GM18907 (cell line): ENCODE data around the gene ROBO4.

Experiments
- ATAC-seq: cut with Tn5 transposase; IDR thresholded peaks from one replicate; pipeline ENCODE4 v1.9.1; 2021; ENCODE audit warnings: mild to moderate bottlenecking, moderate library complexity; ENCODE audit not compliant: unreplicated experiment

The ROBO4 gene

DNA sequence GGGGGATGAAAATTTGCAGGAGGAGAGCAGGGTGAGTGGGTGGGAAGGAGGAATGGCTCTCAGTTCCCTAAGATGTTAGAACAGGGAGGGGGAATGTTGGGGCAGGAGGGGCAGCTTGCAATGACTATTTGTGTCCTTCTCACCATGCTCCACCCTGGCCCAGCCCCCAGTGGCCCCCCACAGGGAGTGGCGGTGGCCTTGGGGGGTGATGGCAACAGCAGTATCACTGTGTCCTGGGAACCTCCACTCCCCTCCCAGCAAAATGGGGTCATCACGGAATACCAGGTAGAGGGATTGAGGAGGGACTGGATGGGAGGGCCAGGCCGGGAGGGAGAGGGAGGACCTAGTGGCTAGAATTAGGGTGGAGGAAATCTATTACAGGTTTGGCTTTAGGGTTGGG is 22.3 kb downstream of the ROBO4 start:
- ATAC-seq = no peak

DNA sequence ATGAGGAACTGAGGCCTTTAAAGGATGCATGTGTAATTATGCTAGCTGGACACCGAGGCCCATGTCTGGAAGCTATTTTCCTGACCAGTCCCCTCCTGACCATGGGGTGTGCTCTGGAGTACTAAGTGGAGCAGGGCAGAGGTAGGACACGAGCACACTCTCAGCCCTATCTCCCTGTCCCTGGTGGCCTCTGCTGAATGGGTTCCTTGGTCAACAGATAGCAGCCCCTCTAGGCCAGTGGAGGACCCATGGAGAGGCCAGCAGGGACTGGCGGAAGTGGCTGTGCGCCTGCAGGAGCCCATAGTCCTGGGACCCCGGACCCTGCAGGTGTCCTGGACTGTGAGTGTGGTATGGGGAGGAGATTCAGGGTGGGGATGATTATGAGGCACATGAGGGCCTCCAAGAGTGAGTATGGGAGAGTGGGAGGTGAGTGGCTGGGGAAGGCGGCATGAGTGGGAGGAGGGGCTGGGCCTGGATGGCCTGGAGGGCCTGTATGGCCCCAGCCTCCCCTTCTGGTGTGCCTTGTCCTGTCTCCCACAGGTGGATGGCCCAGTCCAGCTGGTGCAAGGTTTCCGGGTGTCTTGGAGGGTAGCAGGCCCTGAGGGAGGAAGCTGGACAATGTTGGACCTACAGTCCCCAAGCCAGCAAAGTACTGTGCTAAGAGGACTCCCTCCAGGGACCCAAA is 23.0 kb downstream of the ROBO4 start:
- ATAC-seq = no peak

DNA sequence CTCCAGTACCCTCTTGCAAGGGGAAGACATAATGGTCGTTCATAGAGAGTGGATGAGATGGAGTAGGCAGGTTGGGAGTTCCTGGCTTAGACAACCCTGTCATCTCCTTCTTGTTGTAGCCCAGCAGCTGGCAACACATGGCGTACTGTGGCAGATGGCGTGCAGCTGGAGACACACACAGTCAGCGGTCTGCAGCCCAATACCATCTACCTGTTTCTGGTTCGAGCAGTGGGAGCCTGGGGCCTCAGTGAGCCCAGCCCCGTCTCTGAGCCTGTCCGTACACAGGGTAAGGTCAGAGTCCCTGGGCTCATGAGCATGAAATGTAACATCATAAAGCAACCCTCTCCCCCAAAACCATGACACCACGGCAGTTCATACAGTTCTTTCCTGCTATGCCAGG is 23.7 kb downstream of the ROBO4 start:
- ATAC-seq = no peak

DNA sequence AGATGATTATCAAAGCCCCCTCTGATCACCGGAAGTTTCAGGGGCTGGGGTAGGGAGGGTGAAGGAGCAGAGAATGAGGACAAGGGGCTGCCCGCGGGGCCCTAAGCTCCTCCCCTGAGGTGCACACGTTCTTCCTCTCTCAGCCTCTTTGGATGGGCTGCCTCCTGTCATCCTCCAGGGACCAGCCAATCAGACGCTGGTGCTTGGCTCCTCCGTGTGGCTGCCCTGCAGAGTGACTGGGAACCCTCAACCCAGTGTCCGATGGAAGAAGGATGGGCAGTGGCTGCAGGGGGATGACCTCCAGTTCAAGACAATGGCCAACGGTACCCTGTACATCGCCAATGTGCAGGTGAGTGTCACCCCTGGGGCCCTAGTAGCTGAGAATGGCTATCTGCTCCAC is 24.9 kb downstream of the ROBO4 start:
- ATAC-seq = no peak

DNA sequence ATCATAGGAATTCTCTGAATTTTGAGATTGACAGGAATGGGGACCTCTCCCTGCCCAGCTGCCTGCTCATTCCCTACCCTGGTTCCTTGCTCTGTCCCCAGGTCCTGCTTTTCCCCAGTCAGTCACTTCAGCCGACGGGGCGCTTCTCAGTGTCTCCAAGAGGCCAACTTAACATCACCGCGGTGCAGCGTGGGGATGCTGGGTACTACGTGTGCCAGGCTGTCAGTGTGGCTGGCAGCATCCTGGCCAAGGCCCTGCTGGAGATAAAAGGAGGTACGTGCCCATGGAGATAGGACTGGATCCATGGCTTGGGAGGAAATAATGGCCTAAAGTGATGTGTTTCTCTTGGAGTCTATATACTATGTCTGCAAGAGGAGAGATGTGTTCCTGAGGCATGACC is 25.4 kb downstream of the ROBO4 start:
- no peak for ATAC-seq

DNA sequence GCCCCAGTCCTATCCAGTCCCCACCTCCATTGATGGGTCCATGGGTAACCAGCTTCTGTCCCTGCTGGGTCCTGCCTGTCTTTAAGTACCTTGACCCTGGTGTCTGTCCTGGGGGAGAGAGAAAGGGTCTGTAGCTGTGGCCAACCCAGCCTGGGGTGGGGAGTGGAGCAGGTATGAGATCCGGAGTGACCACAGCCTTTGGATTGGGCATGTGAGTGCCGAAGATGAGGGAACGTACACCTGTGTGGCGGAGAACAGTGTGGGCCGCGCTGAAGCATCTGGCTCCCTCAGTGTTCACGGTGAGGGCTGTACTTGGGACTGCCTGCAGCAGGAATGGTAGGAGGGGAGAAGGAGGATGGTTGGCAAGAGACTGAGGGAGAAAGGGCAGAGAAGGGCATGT is 27.2 kb downstream of the ROBO4 start:
- no peak for ATAC-seq

DNA sequence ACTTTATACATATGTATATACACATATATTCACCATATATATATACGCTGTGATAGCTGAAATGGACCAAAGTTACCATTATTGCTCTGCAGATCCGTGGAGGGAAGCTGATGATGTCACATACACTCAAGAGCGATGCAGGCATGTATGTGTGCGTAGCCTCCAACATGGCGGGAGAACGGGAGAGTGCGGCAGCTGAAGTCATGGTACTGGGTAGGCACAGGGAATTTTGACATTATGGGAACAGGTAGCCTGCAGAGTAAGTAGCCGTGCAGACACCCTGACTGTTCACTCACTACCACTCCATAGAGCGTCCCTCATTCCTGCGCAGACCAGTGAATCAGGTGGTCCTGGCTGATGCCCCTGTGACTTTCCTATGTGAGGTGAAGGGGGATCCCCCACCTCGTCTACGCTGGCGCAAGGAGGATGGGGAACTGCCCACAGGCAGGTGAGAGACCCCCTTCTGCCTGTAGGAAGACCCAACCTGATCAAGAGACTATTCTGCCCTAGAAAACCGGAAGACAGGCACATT is 27.7 kb downstream of the ROBO4 start:
- no peak for ATAC-seq

DNA sequence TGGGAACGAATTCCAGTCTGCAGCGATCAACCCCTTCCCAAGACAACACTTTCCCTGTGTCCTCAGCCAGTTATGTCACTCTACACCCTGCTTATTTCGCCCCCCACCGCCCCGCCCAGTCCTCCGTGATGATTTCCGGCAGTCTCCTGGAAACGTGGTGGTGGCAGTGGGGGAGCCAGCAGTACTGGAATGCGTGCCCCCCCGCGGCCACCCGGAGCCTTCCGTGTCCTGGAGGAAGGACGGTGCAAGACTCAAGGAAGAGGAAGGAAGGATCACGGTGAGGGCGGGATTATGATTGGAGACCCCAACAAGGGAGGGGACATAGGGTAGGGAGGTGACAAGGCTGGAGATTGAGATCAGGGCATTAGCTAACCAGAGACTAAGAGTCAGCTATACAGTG is 28.3 kb downstream of the ROBO4 start:
- ATAC-seq = no peak

DNA sequence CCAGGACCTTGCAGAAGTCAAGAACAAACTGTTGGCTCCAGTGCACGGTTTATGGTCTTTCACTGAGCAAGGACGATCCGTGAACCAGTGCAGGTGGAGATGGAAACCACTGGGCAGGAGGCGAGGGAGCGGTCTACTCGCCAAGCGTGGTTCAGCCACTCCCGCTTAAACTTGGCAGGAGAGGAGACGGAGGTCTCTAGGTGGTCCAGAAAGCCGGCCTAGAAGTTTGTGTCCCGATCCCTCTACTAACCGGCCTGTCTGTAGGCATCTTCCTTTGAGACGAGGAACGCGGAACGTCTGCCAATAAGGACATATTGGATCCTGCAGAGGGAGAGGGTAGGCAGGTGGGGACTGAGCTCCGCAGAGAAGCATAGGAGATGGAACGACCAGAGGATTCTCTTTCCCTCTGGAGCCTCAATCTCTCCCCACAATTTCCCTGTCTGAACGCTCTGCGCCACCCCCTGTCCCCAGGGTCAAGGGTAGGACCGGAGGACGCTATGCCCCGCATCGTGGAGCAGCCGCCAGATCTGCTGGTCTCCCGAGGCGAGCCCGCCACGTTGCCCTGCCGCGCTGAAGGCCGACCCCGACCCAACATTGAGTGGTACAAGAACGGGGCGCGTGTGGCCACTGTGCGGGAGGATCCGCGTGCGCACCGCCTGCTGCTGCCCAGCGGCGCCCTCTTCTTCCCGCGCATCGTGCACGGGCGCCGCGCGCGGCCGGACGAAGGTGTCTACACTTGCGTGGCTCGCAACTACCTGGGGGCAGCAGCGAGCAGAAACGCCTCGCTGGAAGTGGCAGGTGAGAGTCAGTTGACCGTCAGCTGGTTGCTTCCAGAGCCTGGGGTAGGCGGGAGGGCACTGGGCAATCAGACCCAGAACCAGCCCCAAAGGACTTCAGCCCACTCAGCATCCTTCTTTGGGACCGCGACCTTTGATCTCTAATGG is 29.1 kb downstream of the ROBO4 start:
- ATAC-seq = no peak

DNA sequence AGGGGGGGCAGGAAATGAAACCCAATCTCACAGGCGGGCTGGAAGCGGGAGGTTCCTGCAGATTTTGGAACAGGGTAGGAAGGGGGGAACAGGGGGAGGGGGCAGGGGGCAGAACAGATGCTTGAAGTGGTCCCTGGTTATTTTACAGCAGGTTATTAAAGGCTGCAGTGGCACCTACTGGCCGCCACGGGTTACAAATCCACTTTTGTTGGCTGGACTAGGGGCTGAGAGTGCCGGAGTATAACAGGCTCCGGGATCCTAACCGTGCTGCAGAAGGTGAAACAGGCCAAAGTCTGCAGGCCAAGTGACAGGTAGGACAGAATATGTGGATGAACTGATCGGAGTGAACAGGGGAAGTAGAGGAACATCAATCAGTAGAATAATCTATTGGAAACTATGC is 30.0 kb downstream of the ROBO4 start:
- ATAC-seq = peak; percentile 66

DNA sequence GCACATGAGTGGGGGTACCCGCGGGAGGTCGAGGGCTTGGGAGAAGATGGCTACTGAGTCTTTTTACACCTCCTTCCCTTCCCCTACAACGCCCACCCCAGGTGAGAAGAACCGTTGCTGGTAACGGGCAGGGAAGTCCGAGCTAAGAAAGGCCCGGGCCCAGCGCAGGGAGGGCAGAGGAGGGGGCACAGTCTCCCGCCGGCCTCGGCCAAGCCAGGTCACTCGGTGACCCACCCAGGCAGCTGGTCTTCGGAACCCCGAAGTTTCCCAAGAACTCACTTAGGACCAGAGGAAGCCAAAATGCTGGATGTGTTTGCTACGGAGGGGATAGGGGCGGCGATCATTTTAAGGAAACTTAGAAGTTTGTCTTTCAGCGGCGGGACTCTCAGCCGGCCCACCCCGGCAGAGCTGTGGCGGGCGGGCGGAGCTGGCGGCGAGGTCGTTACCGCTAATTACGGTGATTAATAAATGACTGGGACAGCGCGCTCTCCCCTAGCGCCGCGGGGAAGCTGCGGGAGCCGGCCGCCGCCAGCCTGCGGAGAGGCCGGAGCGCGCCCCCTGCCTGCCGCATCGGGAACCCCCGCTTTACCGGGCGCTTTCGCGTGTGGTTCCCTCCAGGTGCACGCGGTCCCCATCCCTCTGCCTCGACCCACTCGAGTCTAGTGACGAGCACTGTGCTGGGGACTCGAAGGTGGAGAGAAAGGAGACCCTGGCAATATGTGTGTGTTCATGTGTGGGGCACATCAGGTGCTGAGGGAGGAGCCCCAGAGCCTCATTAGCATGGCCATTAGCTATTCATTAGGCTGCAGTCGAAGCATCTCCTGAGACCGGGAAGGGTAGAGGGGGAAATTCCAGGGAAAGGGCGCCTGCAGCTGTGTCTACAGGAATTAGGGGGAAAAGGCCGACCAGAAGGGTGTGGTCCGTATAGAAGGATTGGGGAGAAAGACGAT is 31.5 kb downstream of the ROBO4 start:
- no peak for ATAC-seq

DNA sequence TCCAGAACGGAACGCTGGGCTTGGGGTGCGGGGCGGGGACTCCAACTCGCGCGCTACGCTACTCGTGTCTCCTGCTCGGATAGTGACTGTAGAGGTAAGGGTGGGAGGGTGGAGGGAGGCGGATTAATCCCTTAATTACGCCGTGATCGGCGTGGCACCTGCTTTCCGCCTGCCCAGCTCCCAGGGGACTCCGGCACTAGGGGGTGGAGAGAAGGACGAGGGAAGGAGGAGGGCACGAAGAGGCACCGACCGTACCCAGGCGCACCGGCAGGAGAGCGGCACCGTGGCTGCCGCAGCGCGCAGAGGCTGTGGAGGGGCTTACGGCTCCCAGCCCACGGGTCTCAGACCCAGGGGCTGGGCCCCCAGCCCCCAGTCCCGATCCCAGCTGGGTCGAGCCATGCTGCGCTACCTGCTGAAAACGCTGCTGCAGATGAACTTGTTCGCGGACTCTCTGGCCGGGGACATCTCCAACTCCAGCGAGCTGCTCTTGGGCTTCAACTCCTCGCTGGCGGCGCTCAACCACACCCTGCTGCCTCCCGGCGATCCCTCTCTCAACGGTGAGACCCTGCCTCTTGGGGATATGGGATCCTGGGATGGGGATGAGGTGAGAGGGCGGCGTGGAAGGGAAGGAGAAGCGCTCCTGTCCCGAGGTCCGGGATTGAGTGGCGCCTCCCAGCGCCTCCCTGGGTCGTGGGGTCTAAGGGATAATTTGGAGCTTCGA is 32.3 kb downstream of the ROBO4 start, which contains the start of gene ROBO3:
Gene ROBO3, plus strand, starts transcription at position 252 of the 721 bp plus-strand sequence. Its CDS starts 146 bp downstream, at position 398.
- no peak for ATAC-seq

DNA sequence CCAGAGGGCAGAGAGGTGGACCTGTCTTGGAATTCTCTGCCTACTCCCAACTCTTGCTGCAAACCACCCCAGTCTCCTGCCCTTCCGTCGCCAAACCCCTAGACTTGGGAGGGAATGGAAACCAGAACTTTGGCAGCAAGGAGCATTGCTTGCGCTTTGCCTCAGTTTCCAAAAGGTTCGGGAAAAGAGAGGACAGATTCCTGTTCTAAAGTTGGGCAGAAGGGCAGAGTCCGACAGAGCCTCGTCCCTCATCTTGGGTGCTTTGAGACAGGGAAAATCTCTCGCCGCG is 32.8 kb downstream of the ROBO4 start:
- no peak for ATAC-seq

DNA sequence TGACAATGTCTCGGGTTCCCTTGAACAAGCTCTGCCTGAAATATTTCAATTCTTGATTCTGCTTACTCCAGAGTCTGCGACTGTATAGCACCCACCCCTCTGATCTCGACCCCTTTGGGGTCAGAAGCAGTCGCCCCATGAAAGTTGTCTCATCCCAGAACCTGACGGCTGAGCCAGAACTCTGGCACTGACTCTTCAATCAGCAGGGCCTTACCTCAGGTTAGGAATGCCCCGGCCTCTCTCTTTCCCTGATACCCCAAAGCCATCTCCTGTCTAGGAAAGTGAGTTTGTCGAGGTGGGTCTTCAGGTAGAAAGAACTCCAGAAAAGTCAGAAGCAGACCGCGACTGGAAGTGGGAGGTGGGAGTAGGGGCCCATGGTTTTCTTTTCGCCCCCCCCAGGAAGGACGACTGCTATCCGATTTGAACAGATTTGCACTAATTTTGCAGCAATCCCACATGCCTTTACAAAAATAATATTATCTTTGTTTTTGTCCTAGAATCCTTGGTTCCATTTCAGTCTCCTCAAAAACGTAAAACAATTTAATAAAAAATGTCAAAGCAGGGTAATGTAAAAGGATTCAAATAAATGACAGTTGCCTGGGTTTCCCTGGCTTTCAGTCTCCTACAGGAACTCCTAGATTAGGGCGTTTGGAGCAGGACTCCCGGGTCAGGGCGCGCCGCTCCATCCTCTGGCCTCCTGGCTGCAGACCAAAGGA is 33.3 kb downstream of the ROBO4 start:
- ATAC-seq = no peak

DNA sequence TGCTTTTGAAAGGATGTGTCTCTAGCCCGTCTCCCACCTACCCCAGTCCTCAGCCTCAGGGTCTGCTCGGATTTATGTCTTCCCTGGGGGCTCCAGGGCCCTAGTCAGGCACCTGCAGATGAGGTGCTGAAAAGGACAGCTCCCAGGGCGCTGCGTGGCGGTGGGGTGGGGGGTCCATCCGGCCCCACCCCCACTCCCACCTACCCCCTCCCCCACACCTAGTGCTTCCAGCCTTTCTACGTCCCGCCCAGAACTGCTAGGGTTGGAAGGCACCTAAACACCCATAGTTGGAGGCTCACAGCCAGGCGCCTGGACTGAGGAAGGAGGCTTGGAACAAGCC is 33.9 kb downstream of the ROBO4 start:
- no peak for ATAC-seq

DNA sequence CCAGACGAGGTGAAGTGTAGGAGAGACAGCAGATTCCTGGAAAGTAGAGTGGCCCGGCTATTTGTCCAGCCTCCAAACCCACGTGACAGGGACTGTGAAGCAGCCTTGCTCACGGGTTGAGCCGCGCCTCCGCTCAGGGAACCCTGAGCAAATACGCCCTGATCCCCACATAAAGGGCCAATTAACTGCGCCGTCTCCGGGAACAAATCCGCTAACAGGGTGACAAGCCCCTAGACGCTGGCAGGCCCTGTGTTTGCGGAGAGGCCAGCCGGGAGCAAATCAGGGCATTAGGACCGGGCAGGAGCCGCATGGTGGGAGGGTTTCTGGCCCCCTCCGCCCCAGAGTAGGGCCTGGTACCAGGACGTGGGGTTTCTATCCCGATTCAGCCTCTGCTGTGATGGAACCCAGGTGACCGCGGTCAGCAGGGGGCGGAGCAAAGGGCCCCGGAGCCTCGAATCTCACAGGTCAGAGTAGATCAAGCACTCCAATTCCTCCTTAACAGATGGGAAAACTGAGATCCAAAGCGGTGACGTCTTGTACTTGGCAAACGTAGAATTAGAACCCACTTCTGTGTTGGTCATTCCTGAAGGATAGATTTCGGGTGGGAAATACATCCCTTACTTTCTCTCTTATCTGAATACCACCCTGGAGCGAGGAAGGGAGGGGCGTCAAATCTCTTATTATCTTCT is 34.4 kb downstream of the ROBO4 start:
- ATAC-seq = no peak

DNA sequence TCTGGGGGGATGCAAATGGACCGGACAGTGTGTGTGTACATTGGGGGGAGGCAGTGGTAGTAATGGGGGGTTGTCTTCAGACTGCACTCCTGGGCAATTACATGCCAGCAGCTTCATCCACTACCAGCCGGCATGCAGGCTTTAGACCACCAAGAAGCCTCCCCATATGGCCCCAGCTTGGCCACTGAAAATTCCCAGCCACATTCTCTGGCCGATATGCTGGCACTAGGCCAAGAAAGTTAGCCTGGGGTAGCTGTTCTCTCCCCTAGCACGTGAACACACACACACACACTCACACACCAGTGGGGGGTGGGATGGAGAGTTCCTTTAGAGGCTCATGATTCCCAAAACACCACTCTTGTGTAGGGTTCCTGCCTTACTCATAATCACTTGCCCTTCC is 36.0 kb downstream of the ROBO4 start:
- no peak for ATAC-seq

DNA sequence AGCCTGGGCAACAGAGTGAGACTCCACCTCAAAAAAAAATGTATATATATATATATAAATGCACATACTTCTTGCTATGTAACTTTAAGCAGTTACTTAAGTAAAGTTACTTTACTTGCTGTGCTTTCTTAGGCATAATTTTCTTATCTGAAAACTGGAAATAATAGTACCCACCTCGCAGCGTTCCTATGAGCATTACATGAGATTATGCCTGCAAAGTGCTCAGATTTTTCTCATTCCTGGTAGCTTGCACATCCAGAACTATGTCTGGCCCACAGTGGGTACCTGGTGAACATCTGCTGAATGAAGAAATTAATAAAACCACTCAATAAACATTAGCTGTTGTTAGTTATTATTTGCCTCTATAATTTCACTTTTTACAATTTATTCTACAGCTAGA is 38.5 kb downstream of the ROBO4 start:
- no peak for ATAC-seq

DNA sequence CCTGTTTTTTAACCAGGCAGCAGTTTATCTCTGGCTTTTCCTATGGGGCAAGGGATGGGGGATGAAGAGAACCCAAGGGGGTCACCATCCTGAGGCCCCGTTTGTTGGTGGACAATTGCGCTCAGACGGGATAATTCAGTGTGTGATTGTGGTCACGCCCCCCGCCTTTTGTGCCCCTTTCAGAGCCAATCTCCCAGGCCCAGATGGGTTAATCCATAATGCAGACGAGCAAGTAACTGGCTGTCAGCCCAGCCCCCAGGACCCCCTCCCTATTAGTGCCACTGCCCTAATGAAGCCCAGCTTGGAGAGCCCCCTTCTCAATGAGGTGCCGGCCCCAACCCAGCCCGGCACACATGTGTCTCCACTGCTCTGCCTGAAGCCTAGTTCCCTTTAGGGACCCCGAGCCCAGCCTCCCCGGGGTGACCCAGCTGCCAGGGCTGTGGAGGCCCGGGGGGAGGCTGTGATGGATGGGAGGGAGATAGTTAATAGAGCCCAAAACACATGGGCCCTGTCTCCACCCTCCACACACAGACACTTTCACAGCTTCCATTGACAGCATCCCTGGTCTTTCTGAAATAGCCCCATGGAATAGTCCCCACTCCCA is 51.5 kb downstream of the ROBO4 start:
- ATAC-seq = no peak
